Measurements from ENCODE around the gene ADAP1. TPM values are rescaled to one million over a fixed set of nuclear protein-coding genes. Genes with fewer than 3 reads are reported as not detected.

The ADAP1 gene
- total RNA-seq, 1 experiment from 2014 or later, result 31.2 TPM

DNA sequence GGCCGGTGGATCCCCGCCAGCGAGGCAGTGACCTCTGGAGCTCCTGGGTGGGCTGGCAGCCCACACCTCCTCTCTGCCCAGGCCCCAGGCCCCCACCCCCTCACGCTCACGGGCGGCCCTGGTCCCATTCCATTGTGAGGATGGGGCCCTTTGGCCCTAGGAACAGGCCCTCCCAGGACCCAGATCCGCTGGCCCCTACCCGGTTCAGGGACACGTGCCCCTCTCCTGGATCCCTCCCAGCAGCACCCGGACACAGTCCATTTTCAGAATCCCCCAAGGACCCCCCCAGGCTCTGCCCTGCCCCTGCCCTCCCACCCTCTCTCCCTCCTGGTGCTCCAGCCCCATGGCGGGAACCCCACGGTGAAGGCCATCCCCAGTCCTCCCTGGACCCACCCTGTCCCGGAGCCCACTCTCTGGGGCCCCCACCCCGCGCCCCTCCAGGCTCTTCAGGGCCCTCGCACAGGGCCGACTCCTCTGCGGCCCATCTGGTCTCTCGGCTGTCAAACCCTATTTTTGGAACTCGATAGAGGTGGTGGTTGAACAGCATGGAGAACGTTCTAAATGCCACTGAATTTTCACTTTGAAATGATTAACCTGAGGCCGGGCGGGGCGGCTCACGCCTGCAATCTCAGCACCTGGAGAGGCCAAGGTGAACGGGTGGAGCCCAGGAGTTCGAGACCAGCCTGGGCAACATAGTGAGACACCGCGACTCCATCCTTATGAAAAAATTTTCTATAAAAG, 8.1 kb downstream of the ADAP1 start:
- Histone ChIP-seq H4K20me1 (ENCODE audit: low read length) (no peaks in the 10 kb centered on the region), H3K9ac (ENCODE audit: low read length) (peak overlapping the region; percentile 55), H3K9me3 (ENCODE audit: low read length) (no peaks in the 10 kb centered on the region), H3K36me3 (ENCODE audit: low read depth, low read length) (no peaks in the 10 kb centered on the region), H3K27ac (ENCODE audit: low read length) (peak overlapping the region; percentile 65), H2AFZ (ENCODE audit: low read length) (peak overlapping the region; percentile 21; the same call in 1 of the 2 replicates), H3K27me3 (ENCODE audit: low read length) (no peaks in the 10 kb centered on the region), H3K9me2 (replicated peaks; ENCODE audit: low read length) (no peaks in the 10 kb centered on the region), H3K4me1 (ENCODE audit: insufficient read depth, low read length) (peaks cover 30% of the 10 kb centered on the region), H3K4me2 (ENCODE audit: low read length) (peak overlapping the region; percentile 72), H3K4me3 (ENCODE audit: low read length) (no peak overlapping the region), H3F3A (ENCODE audit: low read length, unreplicated experiment) (no peaks in the 10 kb centered on the region), H3K79me2 (ENCODE audit: low read length) (no peaks in the 10 kb centered on the region)
- no peak for TF ChIP-seq EZH2phosphoT487 (IDR thresholded peaks at IDR 0.05; ENCODE audit: borderline replicate concordance, low read length)
- TF ChIP-seq EZH2 (IDR thresholded peaks at IDR 0.05; ENCODE audit: low read length, unreplicated experiment), result no peak
- TF ChIP-seq CTCF (conservative IDR thresholded peaks at IDR 0.05; ENCODE audit: low read depth, low read length), result no peak
- no TSS peak for BruUV-seq (replicated peaks)
- POLR2A ChIA-PET (ENCODE audit: unreplicated experiment), result interaction anchor here (0.6 kb wide), 1 partner anchor 21 kb away, joined by 9 read pairs; no protein-coding TSS in a partner anchor
- intact Hi-C loops (cut with micrococcal nuclease), result no loop called here
- ATAC-seq (no peak), DNase-seq (no peak)
- CTCF ChIA-PET, result no interaction called here

DNA sequence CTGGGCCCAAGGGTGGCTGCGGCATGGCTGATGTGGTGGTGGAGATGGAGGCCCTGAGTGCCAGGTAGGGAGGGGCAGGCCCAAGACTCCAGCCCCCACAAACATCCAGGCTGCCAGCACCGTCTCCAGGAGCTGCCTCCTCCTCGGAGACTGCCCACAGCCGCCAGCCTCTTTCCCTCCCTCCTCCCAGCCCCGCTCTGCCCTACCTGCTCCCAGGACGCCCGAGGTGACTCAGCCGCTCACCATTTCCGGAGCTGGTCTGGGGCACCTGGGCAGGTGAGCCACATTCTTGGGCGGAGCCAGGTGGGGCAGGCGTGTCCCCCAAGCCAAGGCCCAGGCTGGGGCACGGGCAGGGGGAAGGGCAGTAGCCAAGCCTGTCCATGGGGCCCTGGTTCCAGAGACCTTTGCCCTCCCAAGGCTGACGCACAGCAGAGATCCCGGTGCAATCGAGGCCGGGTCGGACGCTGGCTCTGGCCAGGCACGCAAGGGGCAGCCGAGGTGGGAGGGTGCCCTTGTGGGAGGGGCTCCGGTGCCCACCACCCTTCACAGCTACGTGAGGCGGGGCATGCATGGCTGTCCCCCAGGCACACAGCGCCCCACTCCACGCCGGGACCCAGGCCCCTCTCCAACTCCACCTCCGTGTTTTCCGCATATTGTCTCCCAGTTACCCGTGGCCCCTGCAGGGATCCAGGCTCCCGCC, 8.8 kb downstream of the ADAP1 start:
- H3K9me2 ChIP-seq (replicated peaks; ENCODE audit: low read length), result no peaks in the 10 kb centered on the region
- H3K4me3 ChIP-seq (ENCODE audit: low read length), result peak overlapping the region; percentile 49; the same call in 1 of the 2 replicates
- H3K9me3 ChIP-seq (ENCODE audit: low read length), result no peaks in the 10 kb centered on the region
- H3F3A ChIP-seq (ENCODE audit: low read length, unreplicated experiment), result no peaks in the 10 kb centered on the region
- peak overlapping the region; percentile 78 for H3K4me2 ChIP-seq (ENCODE audit: low read length)
- H3K4me1 ChIP-seq (ENCODE audit: insufficient read depth, low read length), result peaks cover 30% of the 10 kb centered on the region
- H2AFZ ChIP-seq (ENCODE audit: low read length), result peak overlapping the region; percentile 21; the same call in 1 of the 2 replicates
- H3K27ac ChIP-seq (ENCODE audit: low read length), result peak overlapping the region; percentile 71
- CTCF ChIA-PET, result no interaction called here
- ATAC-seq (peak; percentile 89), DNase-seq (peak; percentile 97)
- no peaks in the 10 kb centered on the region for H3K79me2 ChIP-seq (ENCODE audit: low read length)
- H4K20me1 ChIP-seq (ENCODE audit: low read length), result no peaks in the 10 kb centered on the region
- POLR2A ChIA-PET (ENCODE audit: unreplicated experiment), result no interaction called here
- peak overlapping the region; percentile 64 for H3K9ac ChIP-seq (ENCODE audit: low read length)
- H3K27me3 ChIP-seq (ENCODE audit: low read length), result no peaks in the 10 kb centered on the region
- TF ChIP-seq EZH2 (IDR thresholded peaks at IDR 0.05; ENCODE audit: low read length, unreplicated experiment) (no peak), CTCF (conservative IDR thresholded peaks at IDR 0.05; ENCODE audit: low read depth, low read length) (no peak), EZH2phosphoT487 (IDR thresholded peaks at IDR 0.05; ENCODE audit: borderline replicate concordance, low read length) (no peak)
- intact Hi-C loops (cut with micrococcal nuclease), result no loop called here
- BruUV-seq (replicated peaks), result no TSS peak
- H3K36me3 ChIP-seq (ENCODE audit: low read depth, low read length), result no peaks in the 10 kb centered on the region

Measured in PC-3 (cell line).